Epithelial cell of proximal tubule (primary cell): Measurements from ENCODE around the gene FAM171A1. TPM values are rescaled to one million over a fixed set of nuclear protein-coding genes. Genes with fewer than 3 reads are reported as not detected.

Experiments
- DNase-seq: peaks from one replicate; pipeline ENCODE4 v3.0.0-alpha.2; 2011; ENCODE audit warnings: low read depth
- H3K4me3 ChIP-seq: 2 replicates; pipeline ENCODE4 v1.5.1; 2011; ENCODE audit warnings: low read depth, mild to moderate bottlenecking, low read length
- CTCF ChIP-seq: conservative IDR thresholded peaks from 2 replicates; pipeline ENCODE4 v1.5.1; 2012; ENCODE audit warnings: low read depth, mild to moderate bottlenecking, low read length
- total RNA-seq: library from RNA; depleted of rRNA; stranded (reverse); fragments of >200 nt; gene quantifications from 2 replicates; pipeline ENCODE4 v1.2.3, GENCODE V29; 2015

FAM171A1 gene
- total RNA-seq, 1 donor from 2014 or later = 20.2 TPM

GRCh38 chr10:15324611-15325010, 46.5 kb downstream of the FAM171A1 start:
- H3K4me3 ChIP-seq = no peak overlapping the region
- no peak for DNase-seq
- no peak for TF ChIP-seq CTCF

- TF ChIP-seq CTCF = no peak
- DNase-seq = no peak
Measured at GRCh38 chr10:15324113-15324512, 47.0 kb downstream of the FAM171A1 start.

GRCh38 chr10:15322356-15322755, 48.7 kb downstream of the FAM171A1 start:
- no peak for DNase-seq
- H3K4me3 ChIP-seq = no peak overlapping the region
- TF ChIP-seq CTCF = no peak

More at GRCh38 chr10:15324113-15324512, 47.0 kb downstream of the FAM171A1 start:
- no peak overlapping the region for H3K4me3 ChIP-seq

- DNase-seq = no peak
- no peak overlapping the region for H3K4me3 ChIP-seq
- TF ChIP-seq CTCF = no peak
Measured at GRCh38 chr10:15321431-15322341, 49.4 kb downstream of the FAM171A1 start.

GRCh38 chr10:15320522-15321203, 50.4 kb downstream of the FAM171A1 start:
- no peak for DNase-seq
- TF ChIP-seq CTCF = no peak
- no peak overlapping the region for H3K4me3 ChIP-seq

GRCh38 chr10:15320118-15320517, 51.0 kb downstream of the FAM171A1 start:
- DNase-seq = no peak
- H3K4me3 ChIP-seq = no peak overlapping the region
- TF ChIP-seq CTCF = no peak
